Measurements from ENCODE around the gene ANKRD49. TPM values are rescaled to one million over a fixed set of nuclear protein-coding genes. Genes with fewer than 3 reads are reported as not detected.

The ANKRD49 gene
- 8.1 TPM for total RNA-seq (ENCODE audit: unreplicated experiment)
- long read RNA-seq = 0 reads

DNA sequence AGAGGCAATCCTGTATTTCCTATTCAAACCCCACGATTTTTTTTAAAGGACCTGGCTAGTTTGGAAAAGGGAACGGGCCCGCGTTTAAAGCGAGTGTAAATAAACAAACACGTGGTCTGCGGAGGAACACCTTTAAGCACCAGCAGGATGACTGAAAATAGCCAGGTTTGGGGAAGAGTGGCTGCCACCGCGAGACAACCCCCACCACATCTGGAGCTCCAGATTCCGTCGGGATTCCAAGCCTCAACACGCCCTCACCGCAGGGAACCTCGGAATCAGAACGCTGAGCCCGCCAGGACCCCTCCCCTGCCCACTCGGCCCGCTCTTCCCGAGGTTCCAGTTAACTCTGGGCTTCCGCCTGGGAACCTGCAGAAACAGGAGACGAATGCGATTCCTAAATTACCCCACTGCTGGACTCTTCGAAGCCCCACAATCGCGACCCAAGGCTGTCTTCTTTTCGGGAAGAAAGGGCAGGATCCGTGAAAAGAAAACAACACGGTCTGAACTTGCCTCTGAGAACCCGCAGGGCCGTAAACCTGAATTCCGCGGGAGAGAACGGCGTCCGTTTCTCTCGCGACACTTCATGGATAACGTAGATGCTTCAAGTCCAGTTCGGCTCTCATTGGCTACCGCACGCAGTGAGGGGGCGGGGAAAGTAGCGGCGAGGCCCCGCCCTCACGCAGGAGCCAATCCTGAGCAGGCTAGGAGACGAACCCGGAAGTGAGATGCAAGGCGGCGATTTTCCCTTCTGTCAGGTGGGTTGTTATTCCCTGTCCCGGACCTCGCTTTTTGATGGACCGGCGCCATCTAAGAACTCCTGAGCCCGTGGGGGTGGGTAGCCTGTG is at the start of gene ANKRD49, which contains the start of gene MRE11:
TSS of gene ANKRD49 (plus strand) at position 704 of the 845 bp plus-strand sequence. CDS start 2,710 bp downstream, outside the sequence.
TSS of gene MRE11 (minus strand) at position 564 of the 845 bp plus-strand sequence. CDS start 1,043 bp downstream, outside the sequence.
- TF ChIP-seq, protein P1, sequence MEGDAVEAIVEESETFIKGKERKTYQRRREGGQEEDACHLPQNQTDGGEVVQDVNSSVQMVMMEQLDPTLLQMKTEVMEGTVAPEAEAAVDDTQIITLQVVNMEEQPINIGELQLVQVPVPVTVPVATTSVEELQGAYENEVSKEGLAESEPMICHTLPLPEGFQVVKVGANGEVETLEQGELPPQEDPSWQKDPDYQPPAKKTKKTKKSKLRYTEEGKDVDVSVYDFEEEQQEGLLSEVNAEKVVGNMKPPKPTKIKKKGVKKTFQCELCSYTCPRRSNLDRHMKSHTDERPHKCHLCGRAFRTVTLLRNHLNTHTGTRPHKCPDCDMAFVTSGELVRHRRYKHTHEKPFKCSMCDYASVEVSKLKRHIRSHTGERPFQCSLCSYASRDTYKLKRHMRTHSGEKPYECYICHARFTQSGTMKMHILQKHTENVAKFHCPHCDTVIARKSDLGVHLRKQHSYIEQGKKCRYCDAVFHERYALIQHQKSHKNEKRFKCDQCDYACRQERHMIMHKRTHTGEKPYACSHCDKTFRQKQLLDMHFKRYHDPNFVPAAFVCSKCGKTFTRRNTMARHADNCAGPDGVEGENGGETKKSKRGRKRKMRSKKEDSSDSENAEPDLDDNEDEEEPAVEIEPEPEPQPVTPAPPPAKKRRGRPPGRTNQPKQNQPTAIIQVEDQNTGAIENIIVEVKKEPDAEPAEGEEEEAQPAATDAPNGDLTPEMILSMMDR (IDR thresholded peaks at IDR 0.05; ENCODE audit: unreplicated experiment) = no peak
- peak; percentile 96 for DNase-seq (ENCODE audit: low spot score)
- H3K4me3 Mint-ChIP-seq (ENCODE audit: unreplicated experiment) = peak within 1 kb of the TSS; percentile 92

GRCh38 chr11:94445641-94446040 is 48.1 kb upstream of the ANKRD49 start:
- Mint-ChIP-seq H3K4me3 (ENCODE audit: unreplicated experiment) (no peak overlapping the region), H3K27ac (ENCODE audit: unreplicated experiment) (no peak overlapping the region), H3K9me3 (ENCODE audit: unreplicated experiment) (no peaks in the 10 kb centered on the region), H3K36me3 (ENCODE audit: low read depth, unreplicated experiment) (no peaks in the 10 kb centered on the region), H3K4me1 (ENCODE audit: unreplicated experiment) (no peaks in the 10 kb centered on the region), H3K27me3 (ENCODE audit: unreplicated experiment) (no peaks in the 10 kb centered on the region)
- DNase-seq (ENCODE audit: low spot score) = no peak
- TF ChIP-seq, protein P1 (IDR thresholded peaks at IDR 0.05; ENCODE audit: unreplicated experiment) = no peak

More for the DNA sequence above, at the start of gene ANKRD49, which contains the start of gene MRE11:
- Mint-ChIP-seq H3K36me3 (ENCODE audit: low read depth, unreplicated experiment) (peaks cover 10% of the 10 kb centered on the region), H3K9me3 (ENCODE audit: unreplicated experiment) (no peaks in the 10 kb centered on the region), H3K4me1 (ENCODE audit: unreplicated experiment) (peaks cover 12% of the 10 kb centered on the region), H3K27ac (ENCODE audit: unreplicated experiment) (peak within 1 kb of the TSS; percentile 96), H3K27me3 (ENCODE audit: unreplicated experiment) (peaks cover 2% of the 10 kb centered on the region)

GRCh38 chr11:94447149-94447548 is 46.6 kb upstream of the ANKRD49 start:
- Mint-ChIP-seq H3K27ac (ENCODE audit: unreplicated experiment) (no peak overlapping the region), H3K4me3 (ENCODE audit: unreplicated experiment) (no peak overlapping the region), H3K9me3 (ENCODE audit: unreplicated experiment) (no peaks in the 10 kb centered on the region), H3K27me3 (ENCODE audit: unreplicated experiment) (no peaks in the 10 kb centered on the region), H3K4me1 (ENCODE audit: unreplicated experiment) (no peaks in the 10 kb centered on the region), H3K36me3 (ENCODE audit: low read depth, unreplicated experiment) (no peaks in the 10 kb centered on the region)
- DNase-seq (ENCODE audit: low spot score) = no peak
- TF ChIP-seq, protein P1 (IDR thresholded peaks at IDR 0.05; ENCODE audit: unreplicated experiment) = no peak

DNA sequence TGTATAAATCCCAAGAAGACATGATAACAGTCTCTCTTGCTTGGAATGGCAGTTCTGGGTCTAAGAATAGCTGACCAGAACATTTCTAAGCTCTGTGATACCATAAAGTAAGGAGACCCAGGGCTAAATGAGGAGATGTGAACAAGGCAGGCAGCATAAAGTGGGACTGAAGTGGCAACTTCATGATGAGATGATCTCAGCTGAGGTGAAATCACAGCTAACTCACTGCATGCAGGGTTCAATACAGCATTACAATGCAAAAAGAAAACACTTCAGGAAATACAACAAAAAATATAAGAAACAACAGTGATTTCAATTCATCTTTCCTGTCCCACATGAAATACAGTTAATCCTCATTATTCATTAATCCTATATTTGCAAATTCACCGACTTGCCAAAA is 44.8 kb upstream of the ANKRD49 start:
- TF ChIP-seq, protein P1 (IDR thresholded peaks at IDR 0.05; ENCODE audit: unreplicated experiment) = no peak
- no peak overlapping the region for H3K27ac Mint-ChIP-seq (ENCODE audit: unreplicated experiment)
- H3K4me3 Mint-ChIP-seq (ENCODE audit: unreplicated experiment) = no peak overlapping the region
- no peak for DNase-seq (ENCODE audit: low spot score)
- H3K27me3 Mint-ChIP-seq (ENCODE audit: unreplicated experiment) = no peaks in the 10 kb centered on the region
- no peaks in the 10 kb centered on the region for H3K4me1 Mint-ChIP-seq (ENCODE audit: unreplicated experiment)
- peaks cover 7% of the 10 kb centered on the region for H3K36me3 Mint-ChIP-seq (ENCODE audit: low read depth, unreplicated experiment)
- H3K9me3 Mint-ChIP-seq (ENCODE audit: unreplicated experiment) = no peaks in the 10 kb centered on the region

DNA sequence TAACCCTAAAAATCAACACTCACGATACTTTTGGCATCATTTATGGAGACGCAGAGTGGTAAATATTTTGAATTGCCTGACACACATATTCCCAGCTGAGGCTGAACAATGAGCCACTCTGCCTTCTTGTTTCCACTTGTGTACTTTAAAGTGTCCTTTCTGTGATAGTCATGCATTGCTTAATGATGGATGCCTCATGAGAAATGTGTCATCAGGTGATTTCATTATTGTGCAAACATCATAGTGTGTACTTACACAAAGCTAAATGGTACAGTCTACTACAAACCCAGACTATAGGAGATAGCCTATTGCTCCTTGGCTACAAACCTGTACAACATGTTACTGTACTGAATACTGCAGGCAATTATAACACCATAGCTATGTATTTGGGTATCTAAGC is 44.3 kb upstream of the ANKRD49 start:
- no peak overlapping the region for H3K27ac Mint-ChIP-seq (ENCODE audit: unreplicated experiment)
- H3K9me3 Mint-ChIP-seq (ENCODE audit: unreplicated experiment) = no peaks in the 10 kb centered on the region
- H3K27me3 Mint-ChIP-seq (ENCODE audit: unreplicated experiment) = no peaks in the 10 kb centered on the region
- no peak for DNase-seq (ENCODE audit: low spot score)
- no peak overlapping the region for H3K4me3 Mint-ChIP-seq (ENCODE audit: unreplicated experiment)
- TF ChIP-seq, protein P1 (IDR thresholded peaks at IDR 0.05; ENCODE audit: unreplicated experiment) = no peak
- H3K36me3 Mint-ChIP-seq (ENCODE audit: low read depth, unreplicated experiment) = peaks cover 7% of the 10 kb centered on the region
- H3K4me1 Mint-ChIP-seq (ENCODE audit: unreplicated experiment) = no peaks in the 10 kb centered on the region
